Duodenal mucosa (tissue), 2 donors: ENCODE measurements around the gene CLCN4.

Experiments
- H3K27ac ChIP-seq: one replicate; pipeline ENCODE4 v1.7.0; 2013; ENCODE audit warnings: low read depth, low read length
- H3K27me3 ChIP-seq, 2 donors: one replicate each; pipeline ENCODE4 v1.7.0; 2013; ENCODE audit warnings: low read length in 2 of 2, control low read depth in 1 of 2; ENCODE audit not compliant: insufficient read depth in 2 of 2, control insufficient read depth in 1 of 2
- H3K36me3 ChIP-seq, 2 donors: one replicate each; pipeline ENCODE4 v1.7.0; 2013; ENCODE audit warnings: low read length in 2 of 2, control low read depth in 1 of 2; ENCODE audit not compliant: insufficient read depth in 2 of 2, control insufficient read depth in 1 of 2
- H3K4me1 ChIP-seq, 2 donors: one replicate each; pipeline ENCODE4 v1.7.0; 2013; ENCODE audit warnings: low read length in 2 of 2, control low read depth in 1 of 2; ENCODE audit not compliant: insufficient read depth in 2 of 2, control insufficient read depth in 1 of 2
- H3K4me3 ChIP-seq, 2 donors: one replicate each; pipeline ENCODE4 v1.7.0; 2013; ENCODE audit warnings: low read length in 2 of 2, low read depth in 1 of 2
- H3K9ac ChIP-seq, 2 donors: one replicate each; pipeline ENCODE4 v1.7.0; 2013; ENCODE audit warnings: low read length in 2 of 2, low read depth in 1 of 2
- H3K9me3 ChIP-seq, 2 donors: one replicate each; pipeline ENCODE4 v1.7.0; 2013; ENCODE audit warnings: low read length in 2 of 2, control low read depth in 1 of 2; ENCODE audit not compliant: control insufficient read depth in 1 of 2

The CLCN4 gene

DNA sequence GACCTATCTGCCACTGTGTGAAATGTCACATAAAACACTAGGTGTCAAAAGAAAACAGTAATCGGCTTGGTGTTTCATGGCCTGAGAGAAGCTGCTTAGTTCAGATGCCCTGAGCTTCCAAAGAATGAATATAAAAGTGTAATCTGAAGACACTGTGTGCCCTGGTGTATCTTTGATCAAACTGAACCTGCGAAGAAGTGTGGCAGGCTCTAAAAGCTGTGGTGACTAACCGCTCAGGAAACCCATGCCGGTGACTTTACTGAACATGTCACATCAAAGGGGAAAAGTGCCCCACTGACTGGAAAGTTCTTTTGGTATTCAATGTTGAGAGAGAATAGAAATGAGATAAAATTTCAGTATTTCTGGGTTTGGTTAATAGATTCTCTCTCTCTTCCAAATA lies 89.1 kb downstream of the CLCN4 start:
- Histone ChIP-seq H3K4me3 (no peak overlapping the region), H3K9me3 (no peaks in the 10 kb centered on the region), H3K36me3 (no peaks in the 10 kb centered on the region), H3K27ac (no peak overlapping the region), H3K27me3 (no peaks in the 10 kb centered on the region), H3K4me1 (no peaks in the 10 kb centered on the region), H3K9ac (no peak overlapping the region)

DNA sequence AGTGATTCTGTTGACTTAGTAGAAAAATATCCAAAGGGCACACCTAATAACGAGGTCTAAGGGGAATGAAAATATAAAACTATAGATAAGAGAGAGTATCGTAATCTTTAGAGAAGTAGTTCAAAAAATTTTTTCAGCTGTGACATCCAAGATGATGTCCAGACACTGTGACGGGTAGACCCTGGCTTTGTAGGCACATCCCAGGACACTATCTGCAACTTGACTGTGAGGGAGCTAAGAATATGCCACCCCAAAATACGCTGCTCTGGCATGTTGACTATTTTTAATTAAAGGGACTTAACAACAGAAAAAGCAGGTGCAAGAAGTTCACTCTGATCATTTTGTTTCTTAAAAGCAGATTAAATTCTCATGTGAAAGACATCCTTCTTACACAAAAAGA lies 89.5 kb downstream of the CLCN4 start:
- no peak overlapping the region for H3K4me3 ChIP-seq
- H3K27me3 ChIP-seq, result no peaks in the 10 kb centered on the region
- no peak overlapping the region for H3K9ac ChIP-seq
- no peak overlapping the region for H3K27ac ChIP-seq
- H3K9me3 ChIP-seq, result no peaks in the 10 kb centered on the region
- H3K36me3 ChIP-seq, result no peaks in the 10 kb centered on the region
- H3K4me1 ChIP-seq, result no peaks in the 10 kb centered on the region

DNA sequence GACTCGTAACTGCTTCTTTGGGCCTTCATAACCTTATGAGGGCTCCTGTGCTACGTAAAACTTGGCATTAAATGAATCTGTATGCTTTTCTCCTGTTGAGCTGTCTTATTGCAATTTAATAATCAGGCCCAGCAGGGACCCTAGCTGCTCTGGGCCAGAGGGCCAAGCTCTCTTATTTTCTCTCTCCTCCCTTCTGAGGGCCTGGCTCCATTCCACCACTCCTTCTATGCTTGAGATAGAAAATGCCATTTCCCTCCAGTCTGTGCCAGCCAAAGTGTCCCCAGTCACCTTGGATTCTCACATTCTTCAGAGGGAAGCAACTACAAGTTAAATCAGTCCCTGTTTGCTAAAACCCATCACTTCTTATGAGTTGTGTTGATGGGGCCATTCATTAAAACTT lies 90.1 kb downstream of the CLCN4 start:
- H3K9ac ChIP-seq, result no peak overlapping the region
- H3K4me1 ChIP-seq, result no peaks in the 10 kb centered on the region
- H3K4me3 ChIP-seq, result no peak overlapping the region
- no peaks in the 10 kb centered on the region for H3K27me3 ChIP-seq
- H3K9me3 ChIP-seq, result no peaks in the 10 kb centered on the region
- no peak overlapping the region for H3K27ac ChIP-seq
- H3K36me3 ChIP-seq, result no peaks in the 10 kb centered on the region

DNA sequence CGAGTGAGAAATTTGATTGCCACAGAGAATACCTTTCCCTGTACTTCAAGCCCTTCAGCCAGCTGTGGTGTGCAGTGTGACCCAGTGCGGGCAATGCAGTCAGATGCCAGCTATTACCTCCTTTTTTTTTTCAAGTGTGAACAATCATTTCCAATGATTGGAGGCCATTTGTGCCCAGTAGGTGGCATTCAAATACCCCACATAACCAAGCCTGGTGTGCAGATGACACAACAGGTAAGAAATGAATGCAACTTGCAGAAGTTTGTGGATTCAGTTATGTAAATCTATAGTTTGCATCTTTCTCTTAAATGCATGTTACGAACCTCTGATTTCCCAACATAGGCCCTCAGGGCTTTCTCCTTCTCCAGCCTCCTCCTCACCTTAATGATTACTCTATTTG lies 98.0 kb downstream of the CLCN4 start:
- Histone ChIP-seq H3K9me3 (no peaks in the 10 kb centered on the region), H3K4me3 (no peak overlapping the region), H3K27me3 (no peaks in the 10 kb centered on the region), H3K4me1 (no peaks in the 10 kb centered on the region), H3K9ac (no peak overlapping the region), H3K27ac (no peak overlapping the region), H3K36me3 (no peaks in the 10 kb centered on the region)

DNA sequence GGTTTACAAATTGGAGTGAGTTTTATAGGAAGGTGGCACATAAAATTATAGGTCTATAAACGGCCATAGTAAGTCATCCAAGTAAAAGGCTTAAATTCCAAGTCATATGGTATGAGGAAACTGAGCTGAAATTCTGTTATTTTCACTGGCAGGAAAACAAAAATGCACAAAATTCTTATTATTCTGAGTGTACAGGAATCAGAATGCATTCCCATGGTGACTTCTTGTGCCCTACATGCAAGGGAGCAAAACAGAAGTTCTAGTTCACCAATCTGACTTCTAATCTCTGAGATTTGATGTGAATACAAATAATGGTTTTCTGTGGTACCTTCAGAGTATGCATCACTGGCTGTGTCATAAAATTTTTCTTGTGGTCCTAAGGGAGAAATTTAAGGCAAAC lies 102.9 kb downstream of the CLCN4 start:
- Histone ChIP-seq H3K4me3 (no peak overlapping the region), H3K4me1 (no peaks in the 10 kb centered on the region), H3K9ac (no peak overlapping the region), H3K27ac (no peak overlapping the region), H3K36me3 (no peaks in the 10 kb centered on the region), H3K27me3 (no peaks in the 10 kb centered on the region), H3K9me3 (peaks cover 0 to 3% of the 10 kb centered on the region in 2 donors)

DNA sequence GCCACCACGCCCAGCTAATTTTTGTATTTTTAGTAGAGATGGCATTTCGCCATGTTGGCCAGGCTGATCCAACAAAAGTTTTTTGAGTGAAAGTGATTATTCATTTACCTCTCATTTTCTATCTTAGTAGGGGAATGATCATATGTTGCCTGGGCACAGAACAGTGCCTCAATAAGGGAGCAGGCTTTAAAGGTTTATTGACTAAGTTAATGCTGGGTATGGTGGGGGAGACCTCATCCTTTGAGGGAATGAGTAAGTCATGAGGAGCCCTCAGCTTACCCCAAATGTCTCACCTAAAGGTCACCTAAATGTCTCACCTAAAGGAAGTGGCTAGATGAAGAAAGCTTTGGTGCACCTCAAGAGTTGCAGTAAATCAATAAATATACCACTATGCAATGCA lies 109.0 kb downstream of the CLCN4 start:
- Histone ChIP-seq H3K27me3 (no peaks in the 10 kb centered on the region), H3K9ac (no peak overlapping the region)

DNA sequence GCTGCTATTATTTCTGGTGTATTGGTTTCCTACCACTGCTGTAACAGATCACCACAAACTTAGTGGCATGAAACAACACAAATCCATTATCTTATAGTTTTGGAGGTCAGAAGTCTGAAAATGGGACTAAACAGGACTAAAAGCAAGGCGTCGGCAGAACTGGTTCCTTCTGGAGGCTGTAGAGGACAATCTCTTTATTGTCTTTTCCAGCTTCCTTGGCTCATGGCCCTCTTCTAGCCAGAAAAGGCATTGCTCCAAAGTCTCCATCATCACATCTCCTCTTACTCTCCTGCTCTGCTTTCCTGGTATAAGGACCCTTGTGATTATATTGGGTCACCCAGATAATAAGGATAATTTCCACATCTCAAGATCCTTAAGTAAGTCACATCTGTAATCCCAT lies 121.9 kb downstream of the CLCN4 start:
- Histone ChIP-seq H3K27me3 (no peaks in the 10 kb centered on the region), H3K9ac (no peak overlapping the region), H3K36me3 (no peaks in the 10 kb centered on the region), H3K27ac (no peak overlapping the region), H3K4me3 (no peak overlapping the region), H3K9me3 (no peaks in the 10 kb centered on the region), H3K4me1 (no peaks in the 10 kb centered on the region)

More for the DNA sequence above, 109.0 kb downstream of the CLCN4 start:
- Histone ChIP-seq H3K9me3 (peaks cover 0 to 3% of the 10 kb centered on the region in 2 donors), H3K36me3 (no peaks in the 10 kb centered on the region), H3K27ac (no peak overlapping the region), H3K4me3 (no peak overlapping the region), H3K4me1 (no peaks in the 10 kb centered on the region)

DNA sequence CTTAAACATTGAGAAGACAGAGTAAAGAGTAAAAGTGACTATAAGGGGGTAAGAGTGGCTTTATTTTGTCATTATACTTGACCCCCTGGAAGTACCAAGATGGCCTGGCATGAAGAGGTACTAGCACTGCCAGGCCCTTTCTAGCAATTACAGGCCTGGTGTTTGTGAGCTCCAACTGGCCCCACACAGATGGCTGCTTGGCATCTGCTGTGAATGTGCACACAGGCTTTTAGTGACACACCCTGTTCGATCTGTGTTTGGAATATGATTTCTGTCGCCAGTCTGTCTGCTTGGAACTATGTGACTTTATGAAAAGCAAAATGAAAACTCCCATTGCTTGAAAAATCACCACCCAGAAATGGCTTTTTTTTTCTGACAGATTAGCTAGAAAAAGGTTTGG lies 123.3 kb downstream of the CLCN4 start:
- Histone ChIP-seq H3K9ac (no peak overlapping the region), H3K27me3 (no peaks in the 10 kb centered on the region), H3K4me1 (no peaks in the 10 kb centered on the region), H3K9me3 (no peaks in the 10 kb centered on the region), H3K36me3 (no peaks in the 10 kb centered on the region), H3K27ac (no peak overlapping the region), H3K4me3 (no peak overlapping the region)

DNA sequence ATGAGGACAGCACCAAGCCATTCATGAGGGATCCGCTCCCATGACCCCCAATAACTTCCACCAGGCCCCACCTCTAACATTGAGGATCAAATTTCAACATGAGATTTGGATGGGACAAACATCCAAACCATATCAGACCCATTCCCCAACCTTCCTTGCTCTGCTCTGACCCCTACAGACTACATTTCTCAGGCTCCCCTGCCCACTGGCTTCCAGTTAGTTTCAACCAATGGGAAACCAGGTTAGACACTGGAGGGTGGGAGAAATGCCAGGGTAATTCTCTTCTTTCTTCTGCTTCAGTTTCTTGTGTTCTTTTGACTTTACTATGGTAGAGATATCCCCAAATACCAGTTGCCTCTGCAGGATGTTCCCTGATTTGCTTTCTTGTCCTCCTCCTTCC lies 125.7 kb downstream of the CLCN4 start:
- H3K27ac ChIP-seq, result no peak overlapping the region
- H3K9me3 ChIP-seq, result no peaks in the 10 kb centered on the region
- H3K4me3 ChIP-seq, result no peak overlapping the region
- no peaks in the 10 kb centered on the region for H3K36me3 ChIP-seq
- H3K27me3 ChIP-seq, result no peaks in the 10 kb centered on the region
- H3K9ac ChIP-seq, result no peak overlapping the region
- H3K4me1 ChIP-seq, result no peaks in the 10 kb centered on the region

DNA sequence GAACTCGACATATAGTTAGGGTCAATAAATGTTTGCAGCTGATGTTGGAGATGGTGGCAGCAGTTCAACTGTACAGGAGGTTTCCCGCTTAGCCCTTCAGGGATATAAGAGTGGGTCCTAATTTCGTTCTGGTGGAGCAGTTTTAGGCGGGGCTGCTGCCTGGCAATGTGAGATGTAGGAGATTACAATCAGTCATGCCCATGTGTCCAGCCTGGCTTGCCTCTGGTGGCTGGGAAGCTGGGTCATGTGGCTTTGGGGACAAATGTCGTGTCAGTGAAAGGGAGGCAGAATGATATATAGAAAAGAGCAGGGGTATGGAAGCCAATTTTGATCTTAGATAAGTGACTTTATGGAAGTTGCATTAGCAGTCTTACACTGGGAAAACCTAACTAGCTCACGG lies 129.4 kb downstream of the CLCN4 start:
- H3K4me1 ChIP-seq, result no peaks in the 10 kb centered on the region
- H3K9ac ChIP-seq, result no peak overlapping the region
- H3K27me3 ChIP-seq, result no peaks in the 10 kb centered on the region
- no peaks in the 10 kb centered on the region for H3K36me3 ChIP-seq
- no peak overlapping the region for H3K4me3 ChIP-seq
- no peaks in the 10 kb centered on the region for H3K9me3 ChIP-seq
- no peak overlapping the region for H3K27ac ChIP-seq
